HEK293 (cell line): ENCODE measurements around the gene TKT.

Experiments used
- HOXA7 ChIP-seq: sonication (generic); formaldehyde crosslinking; IDR thresholded peaks from 2 replicates; pipeline ENCODE4 v1.8.1; 2022; ENCODE audit warnings: missing genetic modification reagents, borderline replicate concordance
- YY1 ChIP-seq: fragments of 450-650 bp; formaldehyde crosslinking; IDR thresholded peaks from 2 replicates; pipeline ENCODE4 v1.5.1; 2018; ENCODE audit warnings: missing biosample characterization, missing genetic modification characterization
- ZBTB8A ChIP-seq: fragments of 450-650 bp; formaldehyde crosslinking; IDR thresholded peaks from 2 replicates; pipeline ENCODE4 v1.5.1; 2016; ENCODE audit warnings: missing biosample characterization, missing genetic modification characterization
- ZFP37 ChIP-seq: fragments of 450-650 bp; formaldehyde crosslinking; IDR thresholded peaks from 2 replicates; pipeline ENCODE4 v1.5.1; 2016; ENCODE audit warnings: missing biosample characterization, missing genetic modification characterization
- ZFP41 ChIP-seq: fragments of 450-650 bp; formaldehyde crosslinking; IDR thresholded peaks from 2 replicates; pipeline ENCODE4 v1.5.1; 2016; ENCODE audit warnings: missing biosample characterization, missing genetic modification characterization, borderline replicate concordance
- ZNF133 ChIP-seq: fragments of 450-650 bp; formaldehyde crosslinking; IDR thresholded peaks from 2 replicates; pipeline ENCODE4 v1.5.1; 2016; ENCODE audit warnings: missing biosample characterization, missing genetic modification characterization
- ZNF146 ChIP-seq: fragments of 450-650 bp; formaldehyde crosslinking; IDR thresholded peaks from 2 replicates; pipeline ENCODE4 v1.5.1; 2016; ENCODE audit warnings: missing biosample characterization, missing genetic modification characterization
- ZNF311 ChIP-seq: fragments of 450-650 bp; formaldehyde crosslinking; IDR thresholded peaks from 2 replicates; pipeline ENCODE4 v1.5.1; 2017; ENCODE audit warnings: missing biosample characterization, missing genetic modification characterization, borderline replicate concordance
- ZNF555 ChIP-seq: fragments of 450-650 bp; formaldehyde crosslinking; conservative IDR thresholded peaks from 2 replicates; pipeline ENCODE4 v1.5.1; 2017; ENCODE audit warnings: missing biosample characterization, mild to moderate bottlenecking, missing genetic modification characterization, inconsistent platforms
- TF ChIP-seq, protein P1 (sequence below): fragments of 450-650 bp; formaldehyde crosslinking; IDR thresholded peaks from 2 replicates; pipeline ENCODE4 v1.5.1; 2016; ENCODE audit warnings: missing biosample characterization, missing genetic modification characterization
- TF ChIP-seq, protein P2 (sequence below): fragments of 450-650 bp; formaldehyde crosslinking; conservative IDR thresholded peaks from 2 replicates; pipeline ENCODE4 v1.5.1; 2016; ENCODE audit warnings: low read depth, missing biosample characterization, missing genetic modification characterization
- TF ChIP-seq, protein P3 (sequence below): fragments of 450-650 bp; formaldehyde crosslinking; IDR thresholded peaks from 2 replicates; pipeline ENCODE4 v1.5.1; 2016; ENCODE audit warnings: missing biosample characterization, missing genetic modification characterization

DNA sequence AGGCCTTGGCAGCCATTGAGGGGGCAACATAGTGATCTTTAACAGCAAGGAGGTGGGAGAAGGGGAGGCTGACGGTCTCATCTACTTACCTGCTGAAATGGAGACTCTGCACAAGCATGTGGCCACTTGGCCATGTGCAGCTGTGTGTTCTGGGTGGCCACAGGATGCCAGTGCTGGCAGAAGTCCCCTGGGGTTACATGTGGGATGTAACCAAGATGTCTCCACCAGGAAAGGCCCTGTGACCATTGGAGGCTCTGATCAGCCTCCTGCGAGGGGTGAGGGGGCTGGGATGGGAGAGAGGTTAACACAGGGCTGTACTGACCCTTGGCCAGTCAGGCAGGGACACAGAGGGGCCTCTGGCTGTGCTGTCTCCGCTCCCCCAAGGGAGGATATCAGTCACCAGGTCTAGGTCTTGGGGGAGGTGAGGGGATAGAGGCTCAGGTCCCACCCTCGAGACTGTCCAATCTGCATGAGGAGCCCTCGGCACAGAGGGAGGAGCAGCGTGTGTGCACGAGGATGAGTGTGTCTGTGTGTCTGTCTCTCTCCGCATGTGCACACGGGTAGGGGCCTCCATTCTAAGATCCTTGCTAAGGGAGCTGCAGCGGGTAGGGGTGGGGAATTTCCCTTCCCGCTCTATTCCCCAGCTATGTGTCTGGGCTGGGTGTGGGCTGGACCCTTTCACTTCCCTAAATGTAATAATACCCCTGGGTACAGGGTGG is 75.4 kb downstream of the TKT start:
- TF ChIP-seq ZNF133 = no peak
- TF ChIP-seq ZNF555 (tag by site-specific recombination) = no peak
- TF ChIP-seq, protein P1, sequence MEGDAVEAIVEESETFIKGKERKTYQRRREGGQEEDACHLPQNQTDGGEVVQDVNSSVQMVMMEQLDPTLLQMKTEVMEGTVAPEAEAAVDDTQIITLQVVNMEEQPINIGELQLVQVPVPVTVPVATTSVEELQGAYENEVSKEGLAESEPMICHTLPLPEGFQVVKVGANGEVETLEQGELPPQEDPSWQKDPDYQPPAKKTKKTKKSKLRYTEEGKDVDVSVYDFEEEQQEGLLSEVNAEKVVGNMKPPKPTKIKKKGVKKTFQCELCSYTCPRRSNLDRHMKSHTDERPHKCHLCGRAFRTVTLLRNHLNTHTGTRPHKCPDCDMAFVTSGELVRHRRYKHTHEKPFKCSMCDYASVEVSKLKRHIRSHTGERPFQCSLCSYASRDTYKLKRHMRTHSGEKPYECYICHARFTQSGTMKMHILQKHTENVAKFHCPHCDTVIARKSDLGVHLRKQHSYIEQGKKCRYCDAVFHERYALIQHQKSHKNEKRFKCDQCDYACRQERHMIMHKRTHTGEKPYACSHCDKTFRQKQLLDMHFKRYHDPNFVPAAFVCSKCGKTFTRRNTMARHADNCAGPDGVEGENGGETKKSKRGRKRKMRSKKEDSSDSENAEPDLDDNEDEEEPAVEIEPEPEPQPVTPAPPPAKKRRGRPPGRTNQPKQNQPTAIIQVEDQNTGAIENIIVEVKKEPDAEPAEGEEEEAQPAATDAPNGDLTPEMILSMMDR (tag by site-specific recombination) = no peak
- TF ChIP-seq ZBTB8A (tag by site-specific recombination) = no peak
- TF ChIP-seq, protein P2, sequence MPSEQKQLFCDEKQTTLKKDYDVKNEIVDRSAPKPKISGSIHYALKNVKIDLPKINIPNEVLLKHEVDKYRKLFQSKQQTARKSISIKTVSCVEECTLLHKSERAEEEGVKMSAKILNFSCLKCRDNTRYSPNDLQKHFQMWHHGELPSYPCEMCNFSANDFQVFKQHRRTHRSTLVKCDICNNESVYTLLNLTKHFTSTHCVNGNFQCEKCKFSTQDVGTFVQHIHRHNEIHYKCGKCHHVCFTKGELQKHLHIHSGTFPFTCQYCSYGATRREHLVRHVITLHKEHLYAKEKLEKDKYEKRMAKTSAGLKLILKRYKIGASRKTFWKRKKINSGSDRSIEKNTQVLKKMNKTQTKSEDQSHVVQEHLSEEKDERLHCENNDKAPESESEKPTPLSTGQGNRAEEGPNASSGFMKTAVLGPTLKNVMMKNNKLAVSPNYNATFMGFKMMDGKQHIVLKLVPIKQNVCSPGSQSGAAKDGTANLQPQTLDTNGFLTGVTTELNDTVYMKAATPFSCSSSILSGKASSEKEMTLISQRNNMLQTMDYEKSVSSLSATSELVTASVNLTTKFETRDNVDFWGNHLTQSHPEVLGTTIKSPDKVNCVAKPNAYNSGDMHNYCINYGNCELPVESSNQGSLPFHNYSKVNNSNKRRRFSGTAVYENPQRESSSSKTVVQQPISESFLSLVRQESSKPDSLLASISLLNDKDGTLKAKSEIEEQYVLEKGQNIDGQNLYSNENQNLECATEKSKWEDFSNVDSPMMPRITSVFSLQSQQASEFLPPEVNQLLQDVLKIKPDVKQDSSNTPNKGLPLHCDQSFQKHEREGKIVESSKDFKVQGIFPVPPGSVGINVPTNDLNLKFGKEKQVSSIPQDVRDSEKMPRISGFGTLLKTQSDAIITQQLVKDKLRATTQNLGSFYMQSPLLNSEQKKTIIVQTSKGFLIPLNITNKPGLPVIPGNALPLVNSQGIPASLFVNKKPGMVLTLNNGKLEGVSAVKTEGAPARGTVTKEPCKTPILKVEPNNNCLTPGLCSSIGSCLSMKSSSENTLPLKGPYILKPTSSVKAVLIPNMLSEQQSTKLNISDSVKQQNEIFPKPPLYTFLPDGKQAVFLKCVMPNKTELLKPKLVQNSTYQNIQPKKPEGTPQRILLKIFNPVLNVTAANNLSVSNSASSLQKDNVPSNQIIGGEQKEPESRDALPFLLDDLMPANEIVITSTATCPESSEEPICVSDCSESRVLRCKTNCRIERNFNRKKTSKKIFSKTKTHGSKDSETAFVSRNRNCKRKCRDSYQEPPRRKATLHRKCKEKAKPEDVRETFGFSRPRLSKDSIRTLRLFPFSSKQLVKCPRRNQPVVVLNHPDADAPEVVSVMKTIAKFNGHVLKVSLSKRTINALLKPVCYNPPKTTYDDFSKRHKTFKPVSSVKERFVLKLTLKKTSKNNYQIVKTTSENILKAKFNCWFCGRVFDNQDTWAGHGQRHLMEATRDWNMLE (tag by site-specific recombination) = no peak
- TF ChIP-seq, protein P3, sequence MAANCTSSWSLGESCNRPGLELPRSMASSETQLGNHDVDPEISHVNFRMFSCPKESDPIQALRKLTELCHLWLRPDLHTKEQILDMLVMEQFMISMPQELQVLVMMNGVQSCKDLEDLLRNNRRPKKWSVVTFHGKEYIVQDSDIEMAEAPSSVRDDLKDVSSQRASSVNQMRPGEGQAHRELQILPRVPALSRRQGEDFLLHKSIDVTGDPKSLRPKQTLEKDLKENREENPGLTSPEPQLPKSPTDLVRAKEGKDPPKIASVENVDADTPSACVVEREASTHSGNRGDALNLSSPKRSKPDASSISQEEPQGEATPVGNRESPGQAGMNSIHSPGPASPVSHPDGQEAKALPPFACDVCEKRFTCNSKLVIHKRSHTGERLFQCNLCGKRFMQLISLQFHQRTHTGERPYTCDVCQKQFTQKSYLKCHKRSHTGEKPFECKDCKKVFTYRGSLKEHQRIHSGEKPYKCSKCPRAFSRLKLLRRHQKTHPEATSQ (tag by site-specific recombination) = no peak
- TF ChIP-seq ZNF311 (tag by site-specific recombination) = no peak
- no peak for TF ChIP-seq HOXA7 (CRISPR knock-in tag)
- TF ChIP-seq ZFP37 (tag by site-specific recombination) = no peak
- no peak for TF ChIP-seq YY1
- no peak for TF ChIP-seq ZFP41 (tag by site-specific recombination)
- no peak for TF ChIP-seq ZNF146 (tag by site-specific recombination)
